HG02938 (cell line): ENCODE measurements around the gene ALDH1L2.

Source experiments
- ATAC-seq: cut with Tn5 transposase; IDR thresholded peaks from one replicate; pipeline ENCODE4 v1.9.1; 2021; ENCODE audit warnings: mild to moderate bottlenecking, moderate library complexity; ENCODE audit not compliant: unreplicated experiment

Gene ALDH1L2

GRCh38 chr12:105083551-105084105 is 630 bp downstream of the ALDH1L2 start:
- ATAC-seq: no peak

DNA sequence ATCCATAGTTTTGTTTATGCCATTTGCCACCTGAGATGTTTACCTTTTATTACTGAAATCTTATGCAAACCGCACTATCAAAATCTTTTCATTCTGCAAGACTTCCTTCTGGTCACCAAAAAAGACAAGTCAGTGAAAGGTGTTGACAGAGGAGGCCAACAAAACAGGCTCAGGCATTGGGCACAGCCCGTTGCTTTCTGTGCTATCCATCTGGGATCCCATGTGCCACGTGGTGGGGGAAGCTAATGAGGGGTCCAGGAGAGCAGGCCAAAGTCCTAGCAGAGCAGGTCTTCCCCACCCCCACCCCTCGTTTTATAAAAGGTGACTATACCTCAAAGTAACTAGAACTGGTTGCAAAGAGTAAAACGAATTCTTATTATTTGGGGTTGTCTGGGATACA is 1.2 kb downstream of the ALDH1L2 start:
- no peak for ATAC-seq

GRCh38 chr12:105078712-105079570 is 5.3 kb downstream of the ALDH1L2 start:
- ATAC-seq: no peak

DNA sequence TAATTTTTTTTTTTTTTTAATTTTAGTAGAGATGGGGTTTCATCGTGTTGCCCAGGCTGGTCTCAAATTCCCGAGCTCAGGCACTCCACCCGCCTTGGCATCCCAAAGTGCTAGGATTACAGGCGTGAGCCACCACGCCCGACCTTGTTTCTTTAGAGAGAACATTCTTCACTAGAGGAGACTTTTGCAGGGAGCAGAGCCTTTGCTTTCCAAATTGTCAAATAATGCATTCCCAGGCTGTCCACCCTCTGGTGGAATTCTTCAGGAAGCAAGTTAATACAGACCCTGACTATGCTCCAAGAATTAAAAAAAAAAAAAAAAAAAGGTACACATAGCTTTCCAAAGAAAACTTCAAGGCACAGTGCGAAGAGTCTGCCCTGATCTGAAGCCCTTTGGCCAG is 6.8 kb downstream of the ALDH1L2 start:
- ATAC-seq: no peak

GRCh38 chr12:105076913-105077312 is 7.3 kb downstream of the ALDH1L2 start:
- no peak for ATAC-seq

GRCh38 chr12:105076098-105076497 is 8.2 kb downstream of the ALDH1L2 start:
- no peak for ATAC-seq

- no peak for ATAC-seq
Observed at GRCh38 chr12:105072888-105073488, 11.3 kb downstream of the ALDH1L2 start.

DNA sequence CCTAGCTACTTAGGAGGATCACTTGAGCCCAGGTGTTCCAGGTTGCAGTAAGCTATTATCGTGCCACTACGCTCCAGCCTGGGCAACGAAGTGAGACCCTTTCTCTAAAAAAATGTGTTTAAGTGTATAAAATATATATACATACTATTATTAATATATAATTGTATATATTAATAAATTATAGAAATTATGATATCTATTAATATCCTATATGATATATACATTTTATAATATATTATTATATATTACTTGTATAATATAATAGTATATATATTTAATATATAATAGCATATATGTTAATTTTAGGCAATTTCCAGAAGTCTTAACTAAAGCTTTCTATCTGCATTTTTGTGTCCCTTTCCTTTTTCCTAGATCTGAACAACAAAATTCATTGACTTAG is 12.3 kb downstream of the ALDH1L2 start:
- no peak for ATAC-seq

DNA sequence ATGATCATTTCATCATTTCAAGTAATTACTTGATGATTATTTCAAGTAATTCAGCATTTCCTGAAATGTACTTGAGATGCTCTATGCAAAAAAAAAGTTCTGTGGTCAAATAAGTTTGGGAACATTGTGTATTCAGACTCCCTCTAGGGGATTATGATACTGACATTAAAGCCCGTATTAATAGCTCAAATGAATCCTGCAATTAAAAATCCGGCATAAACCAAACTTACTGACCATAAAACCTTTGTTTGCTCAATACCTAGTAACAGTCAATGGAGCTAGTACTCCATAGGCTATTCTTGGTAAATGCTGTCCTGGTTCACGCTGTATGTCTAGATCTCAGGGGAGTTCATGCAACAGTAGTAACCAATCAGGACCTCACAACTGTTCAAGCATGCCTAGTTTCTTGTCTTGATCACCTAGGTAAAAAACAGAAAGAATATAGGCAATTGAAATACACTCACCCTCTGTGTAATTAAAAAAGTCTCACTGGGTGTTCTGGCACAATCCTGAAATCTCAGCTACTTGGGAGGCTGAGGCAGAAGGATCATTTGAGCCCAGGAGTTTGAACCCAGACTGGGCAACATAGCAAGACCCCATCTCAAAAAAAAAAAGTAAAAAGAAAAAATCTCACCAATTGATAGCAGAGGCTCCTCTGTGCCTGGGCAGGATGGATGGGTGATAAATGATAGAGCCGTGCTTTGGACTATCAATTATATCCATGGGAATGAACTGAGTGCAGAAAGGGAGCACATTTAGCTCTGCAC is 14.1 kb downstream of the ALDH1L2 start:
- ATAC-seq: no peak

GRCh38 chr12:105067511-105068031 is 16.7 kb downstream of the ALDH1L2 start:
- ATAC-seq: no peak

- ATAC-seq: no peak
Observed at GRCh38 chr12:105064564-105065178, 19.6 kb downstream of the ALDH1L2 start.

- no peak for ATAC-seq
Observed at GRCh38 chr12:105060715-105061378, 23.4 kb downstream of the ALDH1L2 start.

- no peak for ATAC-seq
Observed at GRCh38 chr12:105057174-105057573, 27.1 kb downstream of the ALDH1L2 start.

DNA sequence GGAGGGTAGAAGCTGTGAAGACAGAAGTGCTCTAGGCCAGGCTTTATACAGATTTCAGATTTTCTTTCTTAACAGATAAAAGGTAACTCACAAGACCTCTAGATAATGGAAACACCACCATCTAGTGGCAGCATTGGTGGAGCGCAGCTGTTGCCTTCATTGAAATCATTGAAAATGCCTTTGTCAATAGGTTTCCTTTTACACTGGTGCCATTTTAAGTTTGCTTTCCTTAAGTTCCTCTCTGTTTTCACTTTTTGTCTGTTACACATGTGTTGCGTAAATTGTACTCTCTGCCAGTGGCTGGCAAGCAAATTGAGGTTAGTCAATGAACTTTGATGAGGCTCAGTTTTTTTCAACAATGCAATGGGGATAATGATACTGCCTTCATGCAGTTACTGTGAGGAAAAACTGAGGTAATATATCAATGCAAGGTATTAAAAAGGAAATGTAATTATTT is 31.1 kb downstream of the ALDH1L2 start:
- no peak for ATAC-seq

DNA sequence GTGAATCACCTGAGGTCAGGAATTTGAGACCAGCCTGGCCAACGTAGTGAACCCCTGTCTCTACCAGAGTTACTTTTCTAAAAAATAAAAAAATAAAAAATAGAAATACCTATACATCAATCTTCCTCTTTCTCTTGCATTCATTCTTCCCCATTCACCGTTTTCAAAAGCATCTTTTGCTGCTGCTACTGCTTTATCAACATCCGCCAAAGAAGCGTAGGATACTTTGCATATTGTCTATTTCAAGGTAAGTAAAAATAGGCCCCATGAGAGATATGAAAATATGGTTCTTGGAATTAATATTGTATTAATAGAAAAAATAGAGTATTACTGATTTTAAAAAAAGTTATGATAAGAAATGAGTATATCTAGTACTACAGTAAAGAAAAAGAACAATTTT is 32.3 kb downstream of the ALDH1L2 start:
- ATAC-seq: no peak

- ATAC-seq: no peak
Observed at GRCh38 chr12:105048315-105048714, 35.9 kb downstream of the ALDH1L2 start.

DNA sequence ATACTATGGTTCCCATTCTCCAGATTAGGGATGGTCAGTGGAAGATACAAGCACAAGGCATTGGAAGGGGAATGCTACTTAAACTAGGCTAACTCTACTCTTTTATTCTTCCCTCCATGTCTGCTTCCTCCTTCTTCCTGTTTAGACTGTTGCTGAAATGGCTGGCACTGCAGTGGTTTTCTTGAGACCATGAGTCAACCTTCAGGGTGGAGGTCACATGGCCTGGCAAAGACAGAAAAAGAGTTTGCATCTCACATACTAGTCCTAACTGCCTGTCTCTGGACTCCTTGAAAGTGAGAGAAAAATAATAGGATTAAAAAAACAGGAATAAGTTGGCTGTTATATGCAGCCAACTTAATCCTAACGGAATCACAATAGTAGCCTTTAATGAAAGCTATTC is 37.0 kb downstream of the ALDH1L2 start:
- no peak for ATAC-seq

GRCh38 chr12:105041186-105041585 is 43.1 kb downstream of the ALDH1L2 start:
- ATAC-seq: no peak

GRCh38 chr12:105040476-105040875 is 43.8 kb downstream of the ALDH1L2 start:
- no peak for ATAC-seq
